B cell (primary cell): ENCODE results near the gene EGR2. TPM values are rescaled to one million over a fixed set of nuclear protein-coding genes. Genes with fewer than 3 reads are reported as not detected.
"Not testable (repeated sequence)": the region's sequence is repeated elsewhere in the genome, so short reads cannot be mapped to it uniquely, and the experiment has no call there.

Source experiments
- ATAC-seq: fragments of 200-7000 bp; cut with Tn5 transposase; one replicate; pipeline ENCODE4 v1.10.0; 2021; ENCODE audit warnings: low read depth, mild to moderate bottlenecking, moderate number of reproducible peaks, moderate library complexity
- CTCF ChIA-PET: fragments of 350-600 bp; sonication (Branson Sonifier 250); formaldehyde crosslinking; loops from one replicate; lab custom pipeline; 2021; ENCODE audit warnings: antibody characterized with exemption, inconsistent platforms; lab: Charles Lee
- POLR2A ChIA-PET: fragments of 350-600 bp; sonication (Branson Sonifier 250); formaldehyde crosslinking; loops from one replicate; lab custom pipeline; 2021; ENCODE audit warnings: antibody characterized with exemption; lab: Charles Lee
- DNase-seq: peaks from one replicate; pipeline ENCODE4 v3.0.0; 2013
- H2AFZ ChIP-seq: 2 replicates; pipeline ENCODE4 v1.6.1; 2012; ENCODE audit warnings: mild to moderate bottlenecking, low read depth, low read length; ENCODE audit not compliant: insufficient read depth, poor library complexity, severe bottlenecking
- H3K27ac ChIP-seq, 2 donors: 1 replicate in 1 of 2; 2 replicates in 1 of 2; pipeline ENCODE4 v1.5.1; 2012 to 2013; ENCODE audit warnings: low read length in 2 of 2, mild to moderate bottlenecking in 2 of 2, moderate library complexity in 1 of 2
- H3K27me3 ChIP-seq, 4 experiments: fragments of 200-600 bp in 1 of 4; sonication (generic) in 1 of 4; replicated peaks in 1 of 4; 1 replicate in 2 of 4; 2 replicates in 2 of 4; pipeline versions ENCODE4 v1.6.1 to v1.7.0; 2013 to 2016; ENCODE audit warnings: low read length in 3 of 4, mild to moderate bottlenecking in 2 of 4, mixed read lengths in 1 of 4, moderate library complexity in 1 of 4; ENCODE audit not compliant: insufficient read depth in 4 of 4, control insufficient read depth in 3 of 4; ENCODE audit errors: control extremely low read depth in 1 of 4
- H3K36me3 ChIP-seq, 2 experiments: replicated peaks in 1 of 2; 1 replicate in 1 of 2; 2 replicates in 1 of 2; pipeline versions ENCODE4 v1.6.1 to v1.7.1; 2013; ENCODE audit warnings: low read length in 1 of 2; ENCODE audit not compliant: insufficient read depth in 2 of 2, control insufficient read depth in 1 of 2; ENCODE audit errors: control extremely low read depth in 1 of 2, extremely low read depth in 1 of 2
- H3K4me1 ChIP-seq, 2 donors: fragments of 200-600 bp in 1 of 2; sonication (generic) in 1 of 2; 1 replicate in 1 of 2; 2 replicates in 1 of 2; pipeline versions ENCODE4 v1.5.1 to v1.6.1; 2013 to 2017; ENCODE audit warnings: low read length in 2 of 2; ENCODE audit not compliant: control insufficient read depth in 2 of 2, insufficient read depth in 2 of 2
- H3K4me2 ChIP-seq: replicated peaks from 2 replicates; pipeline ENCODE3; 2012; ENCODE audit warnings: mild to moderate bottlenecking, low read depth, low read length; ENCODE audit not compliant: poor library complexity, severe bottlenecking
- H3K4me3 ChIP-seq, 5 experiments: fragments of 200-600 bp in 1 of 5; sonication (generic) in 1 of 5; 1 replicate in 3 of 5; 2 replicates in 2 of 5; pipeline versions ENCODE4 v1.5.1 to v1.7.0; 2011 to 2016; ENCODE audit warnings: low read length in 4 of 5, mild to moderate bottlenecking in 4 of 5, low read depth in 2 of 5, control low read depth in 1 of 5, moderate library complexity in 1 of 5; ENCODE audit not compliant: insufficient read depth in 1 of 5; ENCODE audit errors: control extremely low read depth in 1 of 5, extremely low read depth in 1 of 5
- H3K79me2 ChIP-seq: fragments of 200-600 bp; sonication (generic); one replicate; pipeline ENCODE4 v1.6.0; 2016; ENCODE audit warnings: low read length; ENCODE audit not compliant: control insufficient read depth, insufficient read depth
- H3K9ac ChIP-seq: fragments of 200-600 bp; sonication (generic); 2 replicates; pipeline ENCODE4 v1.6.1; 2017; ENCODE audit warnings: mild to moderate bottlenecking, low read length, moderate library complexity
- H3K9me3 ChIP-seq, 3 donors: one replicate each; pipeline versions ENCODE4 v1.6.1 to v1.7.1; 2013; ENCODE audit warnings: low read length in 2 of 3; ENCODE audit not compliant: control insufficient read depth in 2 of 3, insufficient read depth in 1 of 3; ENCODE audit errors: control extremely low read depth in 1 of 3
- H4K20me1 ChIP-seq: 2 replicates; pipeline ENCODE4 v1.6.0; 2012; ENCODE audit warnings: mild to moderate bottlenecking, low read length; ENCODE audit not compliant: insufficient read depth, control insufficient read depth, poor library complexity, severe bottlenecking
- H3K27ac Mint-ChIP-seq: one replicate; pipeline ENCODE4 v1.8.0; 2021; ENCODE audit warnings: mixed read lengths
- H3K27me3 Mint-ChIP-seq: one replicate; pipeline ENCODE4 v1.8.0; 2021; ENCODE audit warnings: mixed read lengths
- H3K4me1 Mint-ChIP-seq: one replicate; pipeline ENCODE4 v1.8.0; 2021; ENCODE audit warnings: mixed read lengths
- H3K4me3 Mint-ChIP-seq: one replicate; pipeline ENCODE4 v1.8.0; 2021; ENCODE audit warnings: mixed read lengths
- H3K9me3 Mint-ChIP-seq: one replicate; pipeline ENCODE4 v1.8.0; 2022; ENCODE audit warnings: mixed read lengths; ENCODE audit not compliant: insufficient read depth
- CTCF ChIP-seq: fragments of 200-600 bp; IDR thresholded peaks from one replicate; pipeline ENCODE4 v1.8.0; 2022; ENCODE audit warnings: antibody characterized with exemption, mild to moderate bottlenecking
- EZH2 ChIP-seq: IDR thresholded peaks from 2 replicates; pipeline ENCODE4 v1.6.1; 2012; ENCODE audit warnings: borderline replicate concordance, low read depth, mild to moderate bottlenecking, moderate library complexity, low read length; ENCODE audit not compliant: insufficient read depth, poor library complexity, severe bottlenecking
- WGBS: methylation state at CpG from one replicate; pipeline ENCODE4 v1.1.5; 2013; ENCODE audit warnings: missing lambda C conversion rate; ENCODE audit not compliant: insufficient coverage; 5-methylcytosine and 5-hydroxymethylcytosine counted together
- intact Hi-C: fragments of 100-400 bp; cut with micrococcal nuclease; formaldehyde crosslinking; loops from one replicate; pipeline ENCODE4 v1.10.0; 2022
- polyA plus RNA-seq: library from polyadenylated mRNA; depleted of rRNA; stranded (reverse); fragments of >200 nt; gene quantifications from 2 replicates; pipeline ENCODE4 v1.2.3, GENCODE V29; 2012
- total RNA-seq, 2 donors: library from RNA; stranded (reverse); fragments of 120-200 nt in 1 of 2; gene quantifications; 1 replicate in 1 of 2; 2 replicates in 1 of 2; pipeline versions ENCODE4 v1.2.3 to v1.2.4, GENCODE V29; 2013 to 2022

Gene EGR2
- total and polyA plus RNA-seq, 2 donors (not counting 1 experiment from before 2014, with no cell fraction given), result 6.3 to 10.9 TPM

DNA sequence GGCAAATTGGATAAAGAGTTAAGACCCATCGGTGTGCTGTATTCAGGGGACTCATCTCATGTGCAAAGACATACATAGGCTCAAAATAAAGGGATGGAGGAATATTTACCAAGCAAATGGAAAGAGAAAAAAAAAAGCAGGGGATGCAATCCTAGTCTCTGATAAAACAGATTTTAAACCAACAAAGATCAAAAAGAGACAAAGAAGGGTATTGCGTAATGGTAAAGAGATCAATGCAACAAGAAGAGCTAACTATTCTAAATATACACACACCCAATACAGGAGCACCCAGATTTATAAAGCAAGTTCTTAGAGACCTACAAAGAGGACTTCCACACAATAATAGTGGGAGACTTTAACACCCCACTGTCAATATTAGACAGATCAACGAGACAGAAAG, 31.6 kb downstream of the EGR2 start:
- H3K27me3 ChIP-seq, POLR2A ChIA-PET, H3K79me2 ChIP-seq, H3K27ac Mint-ChIP-seq, H2AFZ ChIP-seq, H3K4me3 Mint-ChIP-seq, H4K20me1 ChIP-seq, intact Hi-C loops, H3K9ac ChIP-seq, ATAC-seq, H3K36me3 ChIP-seq, H3K4me3 ChIP-seq, H3K9me3 ChIP-seq, H3K4me2 ChIP-seq, H3K27ac ChIP-seq, H3K27me3 Mint-ChIP-seq, DNase-seq: not testable (repeated sequence)
- 88% methylated on average over 1 of the region's 3 CpGs for WGBS
- CTCF ChIA-PET, result interaction anchor here (0.7 kb wide), 1 partner anchor 1151 kb away, joined by 3 read pairs; no protein-coding TSS in a partner anchor
- Mint-ChIP-seq H3K4me1 (peaks cover 12% of the 10 kb centered on the region), H3K9me3 (peaks cover 10% of the 10 kb centered on the region)
- peaks cover 11 to 12% of the 10 kb centered on the region in 2 donors for H3K4me1 ChIP-seq

DNA sequence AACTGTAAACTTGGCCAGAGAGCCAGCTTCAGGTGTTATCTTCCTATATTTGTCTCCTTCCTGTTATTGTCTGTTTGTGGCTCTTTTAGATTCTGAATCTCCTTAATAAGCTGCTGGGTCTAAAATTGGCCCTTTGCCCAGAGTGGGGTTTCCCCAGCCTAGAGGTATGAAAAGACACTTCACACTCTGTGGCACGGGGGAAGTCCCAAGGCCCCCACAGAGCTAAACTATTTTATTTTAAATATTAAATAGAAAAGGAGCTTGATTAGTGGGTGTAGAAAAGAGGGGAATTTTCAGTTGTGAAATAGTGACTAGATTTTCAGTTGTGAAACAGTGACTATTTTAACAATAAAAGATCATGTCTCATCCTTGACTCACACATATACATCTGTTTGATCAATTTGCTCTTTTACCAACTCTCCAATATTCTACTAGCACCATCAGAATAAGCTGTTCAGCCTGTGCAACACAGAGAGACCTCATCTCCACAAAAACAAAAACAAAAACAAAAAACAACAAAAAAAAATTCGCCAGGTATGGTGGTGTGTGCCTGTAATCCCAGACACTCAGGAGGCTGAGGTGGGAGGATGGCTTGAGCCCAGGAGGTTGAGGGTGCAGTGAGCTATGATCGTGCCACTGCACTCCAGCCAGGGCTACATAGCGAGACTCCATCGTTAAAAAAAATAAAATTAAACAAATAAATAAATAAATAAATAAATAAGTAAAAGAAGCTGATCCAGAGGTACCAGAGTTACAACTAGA, 36.5 kb downstream of the EGR2 start:
- Mint-ChIP-seq H3K27ac (peak overlapping the region; percentile 47), H3K9me3 (peaks cover 4% of the 10 kb centered on the region), H3K27me3 (no peaks in the 10 kb centered on the region), H3K4me3 (peak overlapping the region; percentile 35), H3K4me1 (peaks cover 33% of the 10 kb centered on the region)
- Histone ChIP-seq H2AFZ (no peak overlapping the region), H3K4me2 (peak overlapping the region; percentile 71), H3K79me2 (no peaks in the 10 kb centered on the region), H3K36me3 (no peaks in the 10 kb centered on the region), H3K4me1 (peaks cover 25 to 27% of the 10 kb centered on the region in 2 donors), H3K9ac (peak overlapping the region; percentile 14), H3K4me3 (peak overlapping the region in 1 of 5 experiments; percentile 21), H3K9me3 (peaks cover 0 to 6% (median 0%) of the 10 kb centered on the region in 3 donors), H3K27ac (peak overlapping the region; percentile 38 to 60), H3K27me3 (no peaks in the 10 kb centered on the region), H4K20me1 (no peaks in the 10 kb centered on the region)
- intact Hi-C loops, result loop anchor here (1.0 to 2.0 kb wide), 6 partner anchors 25 to 147 kb away; partner anchors contain the start of genes ADO and EGR2
- no CpG with 5 or more reads among the region's 5 CpGs for WGBS
- POLR2A ChIA-PET, result interaction anchor here (0.8 to 2.6 kb wide), 3 partner anchors 10 to 36 kb away, joined by 3 to 11 read pairs (median 3); partner anchors contain the start of gene EGR2
- CTCF ChIA-PET, result interaction anchor here (1.1 to 2.3 kb wide), 5 partner anchors 23 to 342 kb away, joined by 3 to 11 read pairs (median 5); no protein-coding TSS in a partner anchor
- DNase-seq, result peak; percentile 91
- TF ChIP-seq EZH2 (no peak), CTCF (no peak)
- ATAC-seq, result peak; percentile 99
